Trophoblast cell (in vitro differentiated cells and primary cell): ENCODE results near the gene TDP1.
"Not testable (repeated sequence)": the region's sequence is repeated elsewhere in the genome, so short reads cannot be mapped to it uniquely, and the experiment has no call there.

ENCODE experiments used
- DNase-seq, 2 donors: peaks; one replicate each; pipeline ENCODE4 v3.0.0-alpha.2; 2016
- H2AFZ ChIP-seq: 2 replicates; pipeline ENCODE4 v1.6.1; 2013; ENCODE audit warnings: low read length, moderate library complexity, mild to moderate bottlenecking; ENCODE audit not compliant: insufficient read depth, poor library complexity
- H2AK5ac ChIP-seq: 2 replicates; pipeline ENCODE4 v1.6.1; 2013; ENCODE audit warnings: mild to moderate bottlenecking, low read length
- H2BK120ac ChIP-seq: 2 replicates; pipeline ENCODE4 v1.6.1; 2013; ENCODE audit warnings: low read length, mild to moderate bottlenecking, moderate library complexity; ENCODE audit not compliant: insufficient read depth, poor library complexity
- H2BK12ac ChIP-seq: 2 replicates; pipeline ENCODE4 v1.6.1; 2013; ENCODE audit warnings: mild to moderate bottlenecking, low read length, moderate library complexity
- H2BK5ac ChIP-seq: 2 replicates; pipeline ENCODE4 v1.6.1; 2013; ENCODE audit warnings: low read length, low read depth, moderate library complexity, mild to moderate bottlenecking; ENCODE audit not compliant: poor library complexity
- H3K14ac ChIP-seq: 2 replicates; pipeline ENCODE4 v1.6.1; 2013; ENCODE audit warnings: mild to moderate bottlenecking, low read length
- H3K18ac ChIP-seq: 2 replicates; pipeline ENCODE4 v1.6.1; 2013; ENCODE audit warnings: mild to moderate bottlenecking, low read length
- H3K23ac ChIP-seq: 2 replicates; pipeline ENCODE4 v1.6.1; 2013; ENCODE audit warnings: low read length
- H3K27ac ChIP-seq: 2 replicates; pipeline ENCODE4 v1.5.1; 2013; ENCODE audit warnings: low read depth, mild to moderate bottlenecking, inconsistent platforms, low read length, moderate library complexity
- H3K27me3 ChIP-seq: 2 replicates; pipeline ENCODE4 v1.6.1; 2013; ENCODE audit warnings: inconsistent platforms, mild to moderate bottlenecking, low read length, moderate library complexity; ENCODE audit not compliant: insufficient read depth
- H3K36me3 ChIP-seq, 2 experiments: 1 replicate in 1 of 2; 2 replicates in 1 of 2; pipeline ENCODE4 v1.6.1; 2013; ENCODE audit warnings: low read length in 2 of 2, mild to moderate bottlenecking in 2 of 2, moderate library complexity in 1 of 2; ENCODE audit not compliant: insufficient read depth in 2 of 2, control insufficient read depth in 1 of 2
- H3K4ac ChIP-seq: 2 replicates; pipeline ENCODE4 v1.6.1; 2013; ENCODE audit warnings: low read depth, mild to moderate bottlenecking, low read length, moderate library complexity
- H3K4me1 ChIP-seq, 2 experiments: 1 replicate in 1 of 2; 2 replicates in 1 of 2; pipeline ENCODE4 v1.6.1; 2013; ENCODE audit warnings: low read length in 2 of 2, mild to moderate bottlenecking in 2 of 2, moderate library complexity in 1 of 2; ENCODE audit not compliant: insufficient read depth in 2 of 2, control insufficient read depth in 1 of 2
- H3K4me2 ChIP-seq: 2 replicates; pipeline ENCODE4 v1.6.1; 2013; ENCODE audit warnings: inconsistent platforms, mild to moderate bottlenecking, low read length, moderate library complexity
- H3K4me3 ChIP-seq: 2 replicates; pipeline ENCODE4 v1.5.1; 2013; ENCODE audit warnings: mild to moderate bottlenecking, low read depth, low read length, inconsistent platforms
- H3K79me1 ChIP-seq: one replicate; pipeline ENCODE4 v1.6.1; 2013; ENCODE audit warnings: low read length
- H3K79me2 ChIP-seq: 2 replicates; pipeline ENCODE4 v1.6.1; 2013; ENCODE audit warnings: low read length, mild to moderate bottlenecking; ENCODE audit not compliant: control insufficient read depth, insufficient read depth, poor library complexity
- H3K9ac ChIP-seq: 2 replicates; pipeline ENCODE4 v1.6.1; 2013; ENCODE audit warnings: mild to moderate bottlenecking, low read length
- H3K9me3 ChIP-seq: 2 replicates; pipeline ENCODE4 v1.6.1; 2013; ENCODE audit warnings: low read depth, mild to moderate bottlenecking, control low read depth, inconsistent platforms, low read length; ENCODE audit not compliant: insufficient read depth
- H4K12ac ChIP-seq: 2 replicates; pipeline ENCODE4 v1.6.1; 2013; ENCODE audit warnings: low read depth, mild to moderate bottlenecking, low read length, moderate library complexity
- H4K8ac ChIP-seq: 2 replicates; pipeline ENCODE4 v1.6.1; 2013; ENCODE audit warnings: low read depth, mild to moderate bottlenecking, low read length, moderate library complexity
- H4K91ac ChIP-seq: one replicate; pipeline ENCODE4 v1.6.1; 2013; ENCODE audit warnings: low read depth, mild to moderate bottlenecking, low read length, moderate library complexity
- WGBS: extraction: QIAGEN DNeasy Blood & Tissue Kit; methylation state at CpG from one replicate; pipeline ENCODE4 v1.1.7; 2013; ENCODE audit warnings: missing lambda C conversion rate; ENCODE audit not compliant: insufficient read length, insufficient coverage; ENCODE audit errors: extremely low coverage; 5-methylcytosine and 5-hydroxymethylcytosine counted together

Gene TDP1

DNA sequence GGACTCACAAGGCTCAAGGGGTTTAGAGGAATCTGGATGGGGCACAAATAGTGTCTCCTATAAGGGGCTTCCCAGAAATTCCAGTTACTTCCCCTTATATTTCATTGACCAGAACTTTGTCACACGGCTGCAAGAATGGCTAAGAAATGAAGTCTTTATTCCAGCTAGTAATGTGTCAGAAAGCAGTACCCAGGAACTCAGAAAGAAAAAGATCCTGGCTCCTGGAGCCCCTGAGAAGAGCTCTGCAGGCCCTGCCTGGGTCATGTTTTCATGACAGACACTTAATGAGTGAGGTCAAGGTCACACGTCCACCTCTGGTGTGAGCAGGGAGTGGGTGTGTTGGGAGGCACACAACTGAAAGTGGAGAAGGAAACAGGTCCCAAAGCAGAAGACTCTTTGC is 123.8 kb downstream of the TDP1 start:
- Histone ChIP-seq H3K27ac (no peak overlapping the region), H2AK5ac (no peak overlapping the region), H2BK5ac (no peak overlapping the region), H2AFZ (no peak overlapping the region), H4K12ac (no peak overlapping the region), H2BK120ac (no peak overlapping the region), H3K4ac (no peak overlapping the region), H3K4me2 (no peak overlapping the region), H3K79me2 (no peaks in the 10 kb centered on the region), H3K9ac (no peak overlapping the region), H3K14ac (no peak overlapping the region), H4K91ac (no peak overlapping the region), H3K79me1 (no peaks in the 10 kb centered on the region), H3K4me1 (no peaks in the 10 kb centered on the region), H4K8ac (no peak overlapping the region), H2BK12ac (no peak overlapping the region), H3K27me3 (no peaks in the 10 kb centered on the region), H3K23ac (no peak overlapping the region), H3K36me3 (no peaks in the 10 kb centered on the region), H3K9me3 (no peaks in the 10 kb centered on the region), H3K4me3 (no peak overlapping the region), H3K18ac (no peak overlapping the region)
- no CpG with 5 or more reads among the region's 2 CpGs for WGBS
- DNase-seq, result no peak

GRCh38 chr14:90087433-90087832 is 131.7 kb downstream of the TDP1 start:
- H3K27ac ChIP-seq, result no peak overlapping the region
- no peak overlapping the region for H4K91ac ChIP-seq
- H4K8ac ChIP-seq, result no peak overlapping the region
- H2AFZ ChIP-seq, result no peak overlapping the region
- no CpG with 5 or more reads among the region's 6 CpGs for WGBS
- no peak overlapping the region for H2AK5ac ChIP-seq
- H2BK5ac ChIP-seq, result no peak overlapping the region
- H3K79me1 ChIP-seq, result no peaks in the 10 kb centered on the region
- no peak overlapping the region for H3K4me3 ChIP-seq
- no peaks in the 10 kb centered on the region for H3K79me2 ChIP-seq
- peak; percentile 72 to 84 for DNase-seq
- no peaks in the 10 kb centered on the region for H3K4me1 ChIP-seq
- H3K9me3 ChIP-seq, result no peaks in the 10 kb centered on the region
- H3K4me2 ChIP-seq, result no peak overlapping the region
- H2BK120ac ChIP-seq, result no peak overlapping the region
- H3K14ac ChIP-seq, result no peak overlapping the region
- no peak overlapping the region for H4K12ac ChIP-seq
- no peak overlapping the region for H3K4ac ChIP-seq
- H3K27me3 ChIP-seq, result no peaks in the 10 kb centered on the region
- H3K23ac ChIP-seq, result no peak overlapping the region
- no peaks in the 10 kb centered on the region for H3K36me3 ChIP-seq
- H3K18ac ChIP-seq, result no peak overlapping the region
- H2BK12ac ChIP-seq, result no peak overlapping the region
- H3K9ac ChIP-seq, result no peak overlapping the region

- no peak overlapping the region for H2AK5ac ChIP-seq
- H3K4me1 ChIP-seq, result no peaks in the 10 kb centered on the region
- no peak overlapping the region for H3K14ac ChIP-seq
- H3K4me3 ChIP-seq, result no peak overlapping the region
- H3K18ac ChIP-seq, result no peak overlapping the region
- H2AFZ ChIP-seq, result no peak overlapping the region
- no peaks in the 10 kb centered on the region for H3K27me3 ChIP-seq
- no peak overlapping the region for H2BK12ac ChIP-seq
- H3K9ac ChIP-seq, result no peak overlapping the region
- no peak for DNase-seq
- no CpG with 5 or more reads among the region's 2 CpGs for WGBS
- no peak overlapping the region for H4K12ac ChIP-seq
- no peaks in the 10 kb centered on the region for H3K36me3 ChIP-seq
- H3K79me2 ChIP-seq, result no peaks in the 10 kb centered on the region
- H3K79me1 ChIP-seq, result no peaks in the 10 kb centered on the region
- H3K4ac ChIP-seq, result no peak overlapping the region
- no peak overlapping the region for H2BK120ac ChIP-seq
- no peak overlapping the region for H3K4me2 ChIP-seq
- no peaks in the 10 kb centered on the region for H3K9me3 ChIP-seq
- no peak overlapping the region for H4K91ac ChIP-seq
- no peak overlapping the region for H3K27ac ChIP-seq
- H4K8ac ChIP-seq, result no peak overlapping the region
- H3K23ac ChIP-seq, result no peak overlapping the region
- no peak overlapping the region for H2BK5ac ChIP-seq
Observed at GRCh38 chr14:90088176-90088575, 132.4 kb downstream of the TDP1 start.

GRCh38 chr14:90089486-90089885 is 133.8 kb downstream of the TDP1 start:
- H3K4me2 ChIP-seq, H3K36me3 ChIP-seq, H3K23ac ChIP-seq, H3K4me3 ChIP-seq, H3K9ac ChIP-seq, H3K27ac ChIP-seq, H2BK120ac ChIP-seq, H3K18ac ChIP-seq, H4K91ac ChIP-seq, H3K4ac ChIP-seq, DNase-seq, H3K27me3 ChIP-seq, H3K79me2 ChIP-seq, H3K14ac ChIP-seq, H4K8ac ChIP-seq, H2AK5ac ChIP-seq, H2BK12ac ChIP-seq, H4K12ac ChIP-seq, H3K4me1 ChIP-seq, H3K9me3 ChIP-seq, H2BK5ac ChIP-seq, H2AFZ ChIP-seq, H3K79me1 ChIP-seq: not testable (repeated sequence)
- WGBS, result no CpG with 5 or more reads among the region's 6 CpGs
